ENCODE data around the gene CUL4A.

CUL4A gene

GRCh38 chr13:113178896-113179167 lies 30.6 kb upstream of the CUL4A start:
- no peak for DNase-seq
- intact Hi-C loops (cut with DNase I) = no loop called here

GRCh38 chr13:113179374-113180230 lies 29.8 kb upstream of the CUL4A start:
- intact Hi-C loops (cut with DNase I) = no loop called here
- DNase-seq = peak in 3 of 10 donors; percentile 51 to 85 (median 85)

- intact Hi-C loops (cut with DNase I) = no loop called here
- no peak for DNase-seq
These were observed 27.4 kb upstream of the CUL4A start for GRCh38 chr13:113182046-113182445.

GRCh38 chr13:113183450-113184129 lies 25.8 kb upstream of the CUL4A start:
- intact Hi-C loops (cut with DNase I) = no loop called here
- DNase-seq = no peak

GRCh38 chr13:113184568-113185440 lies 24.6 kb upstream of the CUL4A start:
- intact Hi-C loops (cut with DNase I) = no loop called here
- no peak for DNase-seq

- intact Hi-C loops (cut with DNase I) = no loop called here
- DNase-seq = no peak
These were observed 23.1 kb upstream of the CUL4A start for GRCh38 chr13:113186061-113186900.

GRCh38 chr13:113187263-113187669 lies 22.1 kb upstream of the CUL4A start:
- intact Hi-C loops (cut with DNase I) = no loop called here
- DNase-seq = peak in 5 of 10 donors; percentile 34 to 95 (median 52)

DNA sequence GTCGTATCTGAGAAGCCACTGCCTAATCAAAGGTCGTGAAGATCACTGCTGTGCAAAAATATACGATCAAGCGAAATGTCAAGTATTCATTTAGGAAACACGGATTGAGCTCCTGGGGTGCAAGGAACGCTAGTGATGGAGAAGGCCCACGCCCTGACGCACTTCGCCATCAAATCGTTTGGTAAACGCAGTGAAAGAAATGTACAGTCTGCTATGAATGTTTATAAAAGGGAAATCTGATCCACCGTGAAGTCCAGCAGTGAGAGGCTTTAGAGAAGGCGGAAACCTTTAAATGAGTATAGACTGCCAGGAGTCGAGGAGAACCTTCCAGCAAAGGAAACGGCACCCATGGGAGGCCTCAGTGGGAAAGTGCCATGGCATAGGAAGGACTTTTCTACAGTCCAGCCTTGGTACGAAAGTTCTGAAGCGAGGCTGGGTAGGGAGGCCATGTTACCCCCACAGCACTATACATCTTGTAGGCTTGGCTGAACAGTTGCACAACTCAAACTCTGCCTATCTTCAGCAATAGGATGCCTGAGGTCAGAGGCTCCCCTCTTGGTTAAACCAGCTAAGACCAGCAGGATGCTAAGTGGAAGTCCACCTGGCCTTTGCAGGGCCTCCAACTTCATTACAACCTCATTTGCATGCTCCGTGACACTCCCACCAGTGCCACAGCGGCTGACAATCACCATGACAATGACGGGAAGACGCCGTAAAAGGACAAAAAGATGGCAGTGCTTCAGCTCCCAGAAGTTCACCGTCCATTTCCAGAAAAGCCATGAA lies 21.3 kb upstream of the CUL4A start:
- intact Hi-C loops (cut with DNase I) = no loop called here
- DNase-seq = no peak

- DNase-seq = no peak
- intact Hi-C loops (cut with DNase I) = no loop called here
These were observed 19.2 kb upstream of the CUL4A start for GRCh38 chr13:113190181-113190580.

GRCh38 chr13:113192279-113192678 lies 17.1 kb upstream of the CUL4A start:
- intact Hi-C loops (cut with DNase I) = no loop called here
- DNase-seq = peak in 1 of 10 donors; percentile 84

DNA sequence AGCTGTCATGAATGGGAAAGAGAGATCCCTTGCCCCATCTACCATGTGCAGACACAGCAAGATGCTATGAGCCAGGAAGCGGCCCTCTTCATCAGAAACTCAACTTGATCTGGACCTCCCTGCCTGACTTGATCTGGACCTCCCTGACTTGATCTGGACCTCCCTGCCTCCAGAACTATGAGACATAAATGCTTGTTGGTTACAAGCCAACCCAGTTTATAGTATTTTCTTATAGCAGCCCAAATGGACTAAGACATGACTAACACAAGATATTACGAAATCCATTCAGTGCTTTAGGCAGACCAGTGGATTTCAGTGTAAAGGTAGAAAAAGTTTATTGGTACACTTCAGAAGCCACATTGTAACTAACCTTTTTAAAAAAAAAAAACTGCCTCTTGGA lies 16.5 kb upstream of the CUL4A start:
- DNase-seq = no peak
- intact Hi-C loops (cut with DNase I) = no loop called here

- intact Hi-C loops (cut with DNase I) = no loop called here
- no peak for DNase-seq
These were observed 14.1 kb upstream of the CUL4A start for GRCh38 chr13:113195360-113195759.

GRCh38 chr13:113196970-113197737 lies 12.3 kb upstream of the CUL4A start:
- intact Hi-C loops (cut with DNase I) = no loop called here
- no peak for DNase-seq

DNA sequence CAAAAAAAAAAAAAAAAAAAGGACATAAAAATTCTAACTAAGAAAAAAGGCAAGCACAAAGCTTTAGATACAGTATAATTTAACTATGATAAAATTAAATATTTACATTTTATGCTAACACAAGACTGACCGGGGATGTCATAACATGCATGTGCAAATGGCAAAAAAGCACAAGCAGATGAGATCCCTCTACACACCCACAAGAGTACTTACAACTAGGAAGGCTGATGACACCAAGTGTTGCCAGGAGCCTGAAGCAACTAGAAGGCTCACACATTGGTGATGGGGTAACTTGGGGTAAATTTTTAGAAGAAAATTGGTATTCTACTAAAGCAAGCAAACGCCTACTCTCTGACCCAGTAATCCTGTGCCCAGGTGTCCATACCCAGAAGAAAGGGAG lies 7.6 kb upstream of the CUL4A start:
- intact Hi-C loops (cut with DNase I) = loop anchor here (10.0 kb wide), 1 partner anchor 293 kb away; the partner anchor contains the start of gene DCUN1D2
- DNase-seq = no peak

DNA sequence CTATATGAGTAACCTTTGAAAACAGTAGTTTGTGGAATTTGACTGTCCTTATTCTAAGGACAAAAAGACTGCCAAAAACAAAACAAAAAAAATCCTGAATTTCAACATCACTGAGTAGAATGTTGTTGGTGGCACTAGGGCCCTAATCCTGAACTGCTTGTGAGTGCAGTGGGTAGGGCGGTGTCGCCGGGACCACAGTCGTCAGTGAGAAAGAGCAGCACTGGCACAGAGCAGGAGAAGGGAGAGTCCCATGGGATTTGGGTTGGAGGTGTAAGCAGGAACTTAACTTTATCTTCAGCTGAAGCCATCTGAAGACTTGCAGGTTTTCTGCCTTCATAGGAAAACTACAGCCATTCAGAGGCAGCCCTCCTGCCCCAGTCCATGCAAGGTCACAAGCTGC lies 6.5 kb upstream of the CUL4A start:
- intact Hi-C loops (cut with DNase I) = loop anchor here (10.0 kb wide), 1 partner anchor 292 kb away; the partner anchor contains the start of gene DCUN1D2
- no peak for DNase-seq

GRCh38 chr13:113203507-113204377 lies 5.7 kb upstream of the CUL4A start:
- intact Hi-C loops (cut with DNase I) = loop anchor here (10.0 kb wide), 1 partner anchor 291 kb away; the partner anchor contains the start of gene DCUN1D2
- DNase-seq = no peak

- intact Hi-C loops (cut with DNase I) = loop anchor here (10.0 kb wide), 1 partner anchor 290 kb away; the partner anchor contains the start of gene DCUN1D2
- DNase-seq = no peak
These were observed 5.1 kb upstream of the CUL4A start for GRCh38 chr13:113204378-113204734.
